Measurements from ENCODE around the gene S100A1. TPM values are rescaled to one million over a fixed set of nuclear protein-coding genes. Genes with fewer than 3 reads are reported as not detected.
A peak's percentile ranks its signal among the peaks of the same experiment; 100 is the strongest.

Gene S100A1
- total RNA-seq, 1 experiment from 2014 or later, result not detected

DNA sequence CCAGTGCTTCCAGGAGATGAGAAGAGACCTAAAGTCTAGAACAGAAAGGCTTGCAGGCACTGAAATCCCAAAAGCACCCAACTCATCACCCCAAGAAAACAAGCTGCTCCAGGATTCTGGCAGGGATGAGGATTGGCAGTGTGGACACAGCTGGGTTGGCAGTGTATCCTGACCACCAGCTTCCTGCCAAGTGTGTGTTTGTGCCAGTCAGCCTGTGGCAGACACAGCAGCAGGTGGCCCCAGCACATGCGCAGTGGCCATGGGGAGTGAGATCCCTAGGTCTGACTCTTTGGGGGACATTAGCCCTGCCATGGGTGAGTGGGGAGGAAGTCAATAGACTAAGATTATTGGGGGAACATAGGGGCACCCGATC is 21.6 kb downstream of the S100A1 start:
- H3K23ac ChIP-seq (ENCODE audit: insufficient read length, low read depth, low read length), result no peak overlapping the region
- H2BK5ac ChIP-seq (ENCODE audit: insufficient read length, low read length), result no peak overlapping the region
- no peaks in the 10 kb centered on the region for H3K23me2 ChIP-seq (ENCODE audit: insufficient read length, low read depth, low read length, poor library complexity, severe bottlenecking)
- WGBS (ENCODE audit: extremely low coverage, insufficient read length, low lambda C conversion rate), result no CpG with 5 or more reads among the region's 2 CpGs
- H4K20me1 ChIP-seq (ENCODE audit: control insufficient read depth, insufficient read depth, insufficient read length), result no peaks in the 10 kb centered on the region
- no peak overlapping the region for H2AK5ac ChIP-seq (ENCODE audit: insufficient read length, low read length)
- no peaks in the 10 kb centered on the region for H3K9me3 ChIP-seq (ENCODE audit: control insufficient read depth, low read depth, low read length)
- H3K27ac ChIP-seq (ENCODE audit: insufficient read length, low read depth, low read length), result no peak overlapping the region
- Mint-ChIP-seq H3K4me1 (peaks cover 6% of the 10 kb centered on the region in 2 experiments), H3K4me3 (no peak overlapping the region), H3K9me3 (no peaks in the 10 kb centered on the region), H3K36me3 (ENCODE audit: insufficient read depth in 1 of 3, low read depth in 3 of 3) (peaks cover 8 to 20% (median 18%) of the 10 kb centered on the region in 3 experiments; a peak in 6 of 7 replicates), H3K27me3 (ENCODE audit: low read depth) (peaks cover 4% of the 10 kb centered on the region; the same call in 1 of the 2 replicates), H3K27ac (peak overlapping the region in 1 of 3 experiments; percentile 25; a peak in 1 of 7 replicates)
- no peaks in the 10 kb centered on the region for H3K79me1 ChIP-seq (ENCODE audit: insufficient read depth, low read depth, low read length, poor library complexity, severe bottlenecking)
- no peaks in the 10 kb centered on the region for H3K27me3 ChIP-seq (ENCODE audit: insufficient read depth, low read length)
- H4K8ac ChIP-seq (replicated peaks; ENCODE audit: insufficient read length, low read depth, low read length), result no peak overlapping the region
- H2BK120ac ChIP-seq (ENCODE audit: low read depth, low read length, poor library complexity, severe bottlenecking), result no peak overlapping the region
- TF ChIP-seq, protein P1, sequence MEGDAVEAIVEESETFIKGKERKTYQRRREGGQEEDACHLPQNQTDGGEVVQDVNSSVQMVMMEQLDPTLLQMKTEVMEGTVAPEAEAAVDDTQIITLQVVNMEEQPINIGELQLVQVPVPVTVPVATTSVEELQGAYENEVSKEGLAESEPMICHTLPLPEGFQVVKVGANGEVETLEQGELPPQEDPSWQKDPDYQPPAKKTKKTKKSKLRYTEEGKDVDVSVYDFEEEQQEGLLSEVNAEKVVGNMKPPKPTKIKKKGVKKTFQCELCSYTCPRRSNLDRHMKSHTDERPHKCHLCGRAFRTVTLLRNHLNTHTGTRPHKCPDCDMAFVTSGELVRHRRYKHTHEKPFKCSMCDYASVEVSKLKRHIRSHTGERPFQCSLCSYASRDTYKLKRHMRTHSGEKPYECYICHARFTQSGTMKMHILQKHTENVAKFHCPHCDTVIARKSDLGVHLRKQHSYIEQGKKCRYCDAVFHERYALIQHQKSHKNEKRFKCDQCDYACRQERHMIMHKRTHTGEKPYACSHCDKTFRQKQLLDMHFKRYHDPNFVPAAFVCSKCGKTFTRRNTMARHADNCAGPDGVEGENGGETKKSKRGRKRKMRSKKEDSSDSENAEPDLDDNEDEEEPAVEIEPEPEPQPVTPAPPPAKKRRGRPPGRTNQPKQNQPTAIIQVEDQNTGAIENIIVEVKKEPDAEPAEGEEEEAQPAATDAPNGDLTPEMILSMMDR (conservative IDR thresholded peaks at IDR 0.05), result no peak
- no peak overlapping the region for H3K9ac ChIP-seq (ENCODE audit: extremely low read depth, insufficient read length, low read length)
- H3K18ac ChIP-seq (ENCODE audit: insufficient read length, low read depth, low read length), result no peak overlapping the region
- H4K5ac ChIP-seq (ENCODE audit: insufficient read length, low read depth, low read length), result no peak overlapping the region
- H2BK15ac ChIP-seq (ENCODE audit: low read depth, low read length), result no peak overlapping the region
- H3K4me1 ChIP-seq (ENCODE audit: insufficient read depth, low read length), result no peaks in the 10 kb centered on the region
- no peak overlapping the region for H3K14ac ChIP-seq (ENCODE audit: insufficient read depth, low read length)
- H3K4ac ChIP-seq (ENCODE audit: low read depth, low read length), result no peak overlapping the region
- DNase-seq, result no peak
- H3K79me2 ChIP-seq (ENCODE audit: insufficient read depth, low read length), result no peaks in the 10 kb centered on the region
- H3T11ph ChIP-seq (ENCODE audit: low read length), result no peak overlapping the region
- no peak overlapping the region for H2BK20ac ChIP-seq (ENCODE audit: low read depth, low read length, poor library complexity, severe bottlenecking)
- H3K56ac ChIP-seq (ENCODE audit: insufficient read length, low read depth, low read length), result no peak overlapping the region
- H2AFZ ChIP-seq (ENCODE audit: low read length), result no peak overlapping the region
- no peak overlapping the region for H2BK12ac ChIP-seq (ENCODE audit: insufficient read length, low read depth, low read length)
- no peak overlapping the region for H3K4me2 ChIP-seq (ENCODE audit: insufficient read depth, insufficient read length, low read length)
- H4K91ac ChIP-seq (ENCODE audit: insufficient read length, low read depth, low read length), result no peak overlapping the region

Measured in H9 (cell line).